PC-9 (cell line): Measurements from ENCODE around the gene UBE4B. TPM values are rescaled to one million over a fixed set of nuclear protein-coding genes. Genes with fewer than 3 reads are reported as not detected.
A peak's percentile ranks its signal among the peaks of the same experiment; 100 is the strongest.

Source experiments
- BruUV-seq: library from RNA; stranded (reverse); fragments of 400-500 nt; replicated peaks from 2 replicates; lab custom pipeline; 2021; lab: Mats Ljungman, UMichigan
- CTCF ChIA-PET: fragments of 300-600 bp; sonication (Branson Sonifier 250); formaldehyde crosslinking; loops from one replicate; lab custom pipeline; 2022; ENCODE audit warnings: antibody characterized with exemption; lab: Charles Lee
- POLR2A ChIA-PET: fragments of 300-600 bp; sonication (Branson Sonifier 250); formaldehyde crosslinking; loops from one replicate; lab custom pipeline; 2022; ENCODE audit warnings: antibody characterized with exemption; ENCODE audit not compliant: unreplicated experiment; lab: Charles Lee
- DNase-seq, 2 experiments: peaks; one replicate each; pipeline versions ENCODE4 v3.0.0 to v3.0.0-alpha.2; 2015 to 2022; ENCODE audit warnings: mixed read lengths in 1 of 2
- H2AFZ ChIP-seq: fragments of 200-600 bp; sonication (generic); 2 replicates; pipeline ENCODE4 v1.8.1; 2017; ENCODE audit warnings: antibody characterized with exemption
- H3F3A ChIP-seq: fragments of 200-600 bp; sonication (generic); 2 replicates; pipeline ENCODE4 v1.8.1; 2017; ENCODE audit warnings: antibody characterized with exemption, mild to moderate bottlenecking, low read depth; ENCODE audit not compliant: insufficient read depth
- H3K27ac ChIP-seq: fragments of 200-600 bp; sonication (generic); 2 replicates; pipeline ENCODE4 v1.6.1; 2016; ENCODE audit warnings: mixed run types
- H3K27me3 ChIP-seq: fragments of 200-600 bp; sonication (generic); 2 replicates; pipeline ENCODE4 v1.6.1; 2016; ENCODE audit warnings: low read depth, mixed run types; ENCODE audit not compliant: insufficient read depth
- H3K36me3 ChIP-seq: fragments of 200-600 bp; sonication (generic); 2 replicates; pipeline ENCODE4 v1.6.1; 2016; ENCODE audit warnings: low read depth, mixed run types
- H3K4me1 ChIP-seq: fragments of 200-600 bp; sonication (generic); replicated peaks from 2 replicates; pipeline ENCODE4 v1.6.1; 2016; ENCODE audit warnings: mixed run types; ENCODE audit not compliant: insufficient read depth
- H3K4me2 ChIP-seq: fragments of 200-600 bp; sonication (generic); 2 replicates; pipeline ENCODE4 v1.6.1; 2017; ENCODE audit warnings: mixed run types
- H3K4me3 ChIP-seq: fragments of 200-600 bp; sonication (generic); 2 replicates; pipeline ENCODE4 v1.6.1; 2016; ENCODE audit warnings: mixed run types
- H3K79me2 ChIP-seq: fragments of 200-600 bp; sonication (generic); 2 replicates; pipeline ENCODE4 v1.6.1; 2017; ENCODE audit warnings: low read depth, mixed run types
- H3K9me2 ChIP-seq: fragments of 200-600 bp; sonication (generic); 2 replicates; pipeline ENCODE4 v1.8.1; 2017; ENCODE audit warnings: mild to moderate bottlenecking; ENCODE audit not compliant: insufficient read depth
- H3K9me3 ChIP-seq: fragments of 200-600 bp; sonication (generic); 2 replicates; pipeline ENCODE4 v1.8.1; 2016; ENCODE audit warnings: low read depth; ENCODE audit not compliant: insufficient read depth
- H4K20me1 ChIP-seq: fragments of 200-600 bp; sonication (generic); 2 replicates; pipeline ENCODE4 v1.8.1; 2017; ENCODE audit not compliant: insufficient read depth
- EZH2 ChIP-seq: fragments of 200-600 bp; sonication (generic); IDR thresholded peaks from 2 replicates; pipeline ENCODE4 v1.8.0; 2017; ENCODE audit warnings: antibody characterized with exemption, low read depth
- intact Hi-C: fragments of 100-400 bp; cut with micrococcal nuclease; formaldehyde crosslinking; loops from one replicate; pipeline ENCODE4 v1.10.0; 2022; ENCODE audit not compliant: unreplicated experiment
- total RNA-seq: library from RNA; stranded (reverse); gene quantifications from 2 replicates; pipeline ENCODE4 v1.2.3, GENCODE V29; 2021
- TF ChIP-seq, protein P1 (sequence below): fragments of 200-600 bp; sonication (generic); conservative IDR thresholded peaks from 2 replicates; pipeline ENCODE4 v1.6.1; 2017; ENCODE audit warnings: mixed run types, antibody characterized with exemption, mild to moderate bottlenecking, moderate library complexity

The UBE4B gene
- total RNA-seq, 1 experiment from 2014 or later, result 59.1 TPM

- Histone ChIP-seq H3K36me3 (no peaks in the 10 kb centered on the region), H4K20me1 (no peaks in the 10 kb centered on the region), H2AFZ (peak overlapping the region; percentile 92), H3F3A (peaks cover 7% of the 10 kb centered on the region; the same call in 1 of the 2 replicates), H3K4me1 (peaks cover 11% of the 10 kb centered on the region), H3K27me3 (no peaks in the 10 kb centered on the region), H3K9me2 (no peaks in the 10 kb centered on the region), H3K9me3 (no peaks in the 10 kb centered on the region), H3K79me2 (peaks cover 38% of the 10 kb centered on the region), H3K4me3 (peak overlapping the region; percentile 88), H3K4me2 (peak overlapping the region; percentile 95), H3K27ac (peak overlapping the region; percentile 45)
- peak; percentile 78 to 79 for DNase-seq
- TF ChIP-seq EZH2, result no peak
- TF ChIP-seq, protein P1, sequence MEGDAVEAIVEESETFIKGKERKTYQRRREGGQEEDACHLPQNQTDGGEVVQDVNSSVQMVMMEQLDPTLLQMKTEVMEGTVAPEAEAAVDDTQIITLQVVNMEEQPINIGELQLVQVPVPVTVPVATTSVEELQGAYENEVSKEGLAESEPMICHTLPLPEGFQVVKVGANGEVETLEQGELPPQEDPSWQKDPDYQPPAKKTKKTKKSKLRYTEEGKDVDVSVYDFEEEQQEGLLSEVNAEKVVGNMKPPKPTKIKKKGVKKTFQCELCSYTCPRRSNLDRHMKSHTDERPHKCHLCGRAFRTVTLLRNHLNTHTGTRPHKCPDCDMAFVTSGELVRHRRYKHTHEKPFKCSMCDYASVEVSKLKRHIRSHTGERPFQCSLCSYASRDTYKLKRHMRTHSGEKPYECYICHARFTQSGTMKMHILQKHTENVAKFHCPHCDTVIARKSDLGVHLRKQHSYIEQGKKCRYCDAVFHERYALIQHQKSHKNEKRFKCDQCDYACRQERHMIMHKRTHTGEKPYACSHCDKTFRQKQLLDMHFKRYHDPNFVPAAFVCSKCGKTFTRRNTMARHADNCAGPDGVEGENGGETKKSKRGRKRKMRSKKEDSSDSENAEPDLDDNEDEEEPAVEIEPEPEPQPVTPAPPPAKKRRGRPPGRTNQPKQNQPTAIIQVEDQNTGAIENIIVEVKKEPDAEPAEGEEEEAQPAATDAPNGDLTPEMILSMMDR, result no peak
- POLR2A ChIA-PET, result interaction anchor here (0.5 to 0.7 kb wide), 3 partner anchors 16 to 319 kb away, joined by 3 to 12 read pairs (median 5); no protein-coding TSS in a partner anchor
- intact Hi-C loops, result loop anchor here (1.0 to 2.0 kb wide), 4 partner anchors 72 to 217 kb away; partner anchors contain the start of gene UBE4B
- BruUV-seq, result no TSS peak
- CTCF ChIA-PET, result interaction anchor here (0.6 to 0.7 kb wide), 3 partner anchors 15 to 205 kb away, joined by 3 to 4 read pairs (median 3); no protein-coding TSS in a partner anchor
These were observed 178.4 kb downstream of the UBE4B start for GRCh38 chr1:10210841-10211804.

GRCh38 chr1:10211805-10212410 is 179.2 kb downstream of the UBE4B start:
- POLR2A ChIA-PET, result interaction anchor here (0.5 to 0.7 kb wide), 5 partner anchors 16 to 319 kb away, joined by 3 to 12 read pairs (median 5); no protein-coding TSS in a partner anchor
- no peak for DNase-seq

More at GRCh38 chr1:10211805-10212410, 179.2 kb downstream of the UBE4B start:
- Histone ChIP-seq H3K27ac (peak overlapping the region; percentile 45), H2AFZ (peak overlapping the region; percentile 92), H3K4me1 (peaks cover 11% of the 10 kb centered on the region), H3F3A (peaks cover 7% of the 10 kb centered on the region; the same call in 1 of the 2 replicates), H3K9me3 (no peaks in the 10 kb centered on the region), H4K20me1 (no peaks in the 10 kb centered on the region), H3K36me3 (no peaks in the 10 kb centered on the region), H3K27me3 (no peaks in the 10 kb centered on the region), H3K4me2 (peak overlapping the region; percentile 95), H3K9me2 (no peaks in the 10 kb centered on the region), H3K79me2 (peaks cover 43% of the 10 kb centered on the region), H3K4me3 (peak overlapping the region; percentile 88)
- intact Hi-C loops, result loop anchor here (2.0 kb wide), 3 partner anchors 71 to 179 kb away; partner anchors contain the start of gene UBE4B
- TF ChIP-seq EZH2, result no peak
- TF ChIP-seq, protein P1, result no peak
- CTCF ChIA-PET, result interaction anchor here (0.6 to 0.7 kb wide), 5 partner anchors 12 to 204 kb away, joined by 3 to 23 read pairs (median 4); no protein-coding TSS in a partner anchor
- BruUV-seq, result no TSS peak
